GM18873 (cell line): Measurements from ENCODE around the gene AUH.

ENCODE experiments used
- ATAC-seq: cut with Tn5 transposase; IDR thresholded peaks from one replicate; pipeline ENCODE4 v1.9.1; 2021; ENCODE audit warnings: mild to moderate bottlenecking, moderate library complexity, moderate number of reproducible peaks; ENCODE audit not compliant: unreplicated experiment, low FRiP score

AUH gene

GRCh38 chr9:91178281-91179236, 183.2 kb downstream of the AUH start:
- no peak for ATAC-seq

GRCh38 chr9:91177661-91178280, 183.9 kb downstream of the AUH start:
- ATAC-seq, result no peak

- no peak for ATAC-seq
Measured at GRCh38 chr9:91177081-91177480, 184.6 kb downstream of the AUH start.

GRCh38 chr9:91176426-91176825, 185.3 kb downstream of the AUH start:
- ATAC-seq, result no peak

GRCh38 chr9:91174772-91175171, 186.9 kb downstream of the AUH start:
- no peak for ATAC-seq

- no peak for ATAC-seq
Measured at GRCh38 chr9:91172329-91172728, 189.4 kb downstream of the AUH start.

GRCh38 chr9:91170951-91171350, 190.8 kb downstream of the AUH start:
- ATAC-seq, result no peak

GRCh38 chr9:91166796-91167366, 194.8 kb downstream of the AUH start:
- ATAC-seq, result no peak

- no peak for ATAC-seq
Measured at GRCh38 chr9:91164724-91165520, 196.8 kb downstream of the AUH start.
